ENCODE data around the gene ARPC1A. TPM values are rescaled to one million over a fixed set of nuclear protein-coding genes. Genes with fewer than 3 reads are reported as not detected.
"Not testable (repeated sequence)": the region's sequence is repeated elsewhere in the genome, so short reads cannot be mapped to it uniquely, and the experiment has no call there.

ARPC1A gene
- total RNA-seq, 1 experiment from 2014 or later, result 179 TPM

DNA sequence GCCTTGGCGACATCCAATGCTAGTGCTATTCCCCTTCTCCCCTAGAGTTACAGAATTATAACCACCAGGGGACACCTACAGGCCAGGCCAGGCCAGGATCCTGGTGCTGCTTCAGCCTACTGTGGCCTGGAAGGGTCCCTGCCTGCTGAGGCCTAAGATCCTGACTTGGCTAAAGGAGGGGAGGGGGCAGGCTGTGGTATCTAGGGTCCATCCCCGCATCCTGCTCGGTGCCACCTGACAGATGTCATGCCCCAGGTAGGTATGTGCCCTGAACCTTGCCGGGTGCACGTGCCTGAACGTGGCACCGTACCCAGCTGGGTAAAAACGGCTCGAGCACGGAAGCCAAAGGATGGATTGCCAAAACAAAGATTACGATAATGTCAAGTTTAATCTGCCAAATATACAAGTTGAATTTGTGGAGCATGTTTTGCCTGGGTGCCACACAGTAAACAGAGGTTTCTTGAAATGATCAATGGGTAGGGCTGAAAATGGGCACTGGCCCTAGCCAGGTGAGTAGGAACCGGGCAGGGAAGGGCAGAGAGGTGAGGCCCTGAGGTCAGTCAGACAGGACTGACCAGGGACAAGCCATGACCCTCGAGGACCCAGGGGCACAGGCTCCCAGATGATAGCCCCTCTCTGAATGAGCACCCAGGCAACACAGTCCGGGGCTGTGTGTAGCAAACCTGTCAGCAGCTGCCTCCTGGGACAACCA is 70.1 kb downstream of the ARPC1A start:
- in situ Hi-C loops (cut with HindIII; ENCODE audit: low pct_unique_long_range_greater_than_20kb, low sequenced_read_pairs), result no loop called here
- no peak for DNase-seq (ENCODE audit: low read depth)

DNA sequence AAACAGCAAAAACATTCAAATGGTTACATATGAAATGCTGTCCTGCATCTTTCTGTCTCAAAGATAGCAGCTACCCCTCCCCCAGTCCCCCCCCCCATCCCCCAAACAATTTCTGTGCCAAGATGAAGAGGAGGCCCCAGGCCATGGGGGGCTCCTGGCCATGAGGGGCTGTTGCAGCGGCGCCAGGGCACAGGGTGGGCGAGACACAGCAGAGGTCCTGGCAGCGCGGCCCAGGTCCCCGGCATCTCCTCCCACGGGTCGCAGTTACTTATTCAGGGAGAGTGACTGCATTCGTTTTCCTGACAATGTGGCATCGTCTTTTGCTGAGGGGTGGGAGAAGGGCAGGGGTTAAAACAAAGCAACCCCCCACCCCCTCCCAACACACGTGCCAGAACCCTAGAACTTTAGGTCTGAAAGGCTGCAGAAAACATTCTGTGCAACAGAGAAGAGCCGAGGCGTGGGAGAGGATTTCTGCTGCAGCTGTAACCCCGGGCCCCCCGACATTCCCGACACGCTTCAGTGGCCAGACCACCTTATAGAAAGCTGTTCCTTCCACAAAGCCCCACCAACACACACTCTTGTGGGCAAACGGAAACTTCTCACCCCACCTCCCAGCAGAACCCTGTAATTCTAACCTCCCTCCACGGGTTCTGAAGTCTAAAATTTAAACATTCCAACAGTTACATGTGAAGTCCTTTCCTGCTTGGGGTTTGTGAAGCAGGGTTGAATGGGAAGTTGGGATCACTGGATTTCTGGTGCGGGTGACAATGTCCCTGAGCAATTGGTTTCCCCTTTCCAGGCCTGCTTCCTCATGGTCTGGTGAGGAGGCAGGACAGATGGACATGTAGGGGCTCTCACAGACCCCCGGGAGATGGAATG is 71.0 kb downstream of the ARPC1A start:
- in situ Hi-C loops (cut with HindIII; ENCODE audit: low pct_unique_long_range_greater_than_20kb, low sequenced_read_pairs), result no loop called here
- DNase-seq (ENCODE audit: low read depth), result no peak

DNA sequence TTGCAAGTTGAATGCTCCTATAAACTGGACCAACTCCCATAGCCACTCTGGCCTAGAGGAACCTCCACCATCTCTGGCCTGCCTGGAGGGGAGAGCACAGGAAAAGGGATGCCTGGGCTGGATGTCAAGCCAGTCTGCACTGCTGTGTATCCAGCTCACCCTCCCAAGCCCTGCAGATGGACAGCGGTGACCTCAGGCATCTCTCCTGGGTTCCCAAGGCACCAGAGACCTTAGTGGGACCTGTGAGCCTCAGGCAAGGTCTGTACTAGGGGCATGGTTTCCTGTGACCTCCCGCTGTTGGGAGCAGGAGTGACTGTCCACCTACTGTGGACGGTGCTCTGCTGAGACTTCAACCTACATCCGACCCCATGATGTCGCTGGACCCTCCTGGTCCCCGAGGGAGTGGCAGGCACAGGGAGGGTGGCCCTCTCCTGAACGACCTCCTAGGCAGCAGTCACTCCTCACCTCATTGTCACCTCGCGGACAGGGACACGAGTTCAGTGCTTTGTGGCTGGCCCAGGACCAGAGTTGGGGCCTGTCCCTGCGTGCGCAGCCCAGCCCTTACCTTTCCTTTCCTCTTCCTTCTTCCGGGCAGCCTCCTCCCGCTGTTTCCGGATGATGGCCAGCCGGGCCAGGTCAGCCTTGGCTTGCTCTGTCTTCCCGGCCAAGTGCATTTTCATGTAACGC is 71.7 kb downstream of the ARPC1A start:
- in situ Hi-C loops (cut with HindIII; ENCODE audit: low pct_unique_long_range_greater_than_20kb, low sequenced_read_pairs), result no loop called here
- DNase-seq (ENCODE audit: low read depth), result no peak

DNA sequence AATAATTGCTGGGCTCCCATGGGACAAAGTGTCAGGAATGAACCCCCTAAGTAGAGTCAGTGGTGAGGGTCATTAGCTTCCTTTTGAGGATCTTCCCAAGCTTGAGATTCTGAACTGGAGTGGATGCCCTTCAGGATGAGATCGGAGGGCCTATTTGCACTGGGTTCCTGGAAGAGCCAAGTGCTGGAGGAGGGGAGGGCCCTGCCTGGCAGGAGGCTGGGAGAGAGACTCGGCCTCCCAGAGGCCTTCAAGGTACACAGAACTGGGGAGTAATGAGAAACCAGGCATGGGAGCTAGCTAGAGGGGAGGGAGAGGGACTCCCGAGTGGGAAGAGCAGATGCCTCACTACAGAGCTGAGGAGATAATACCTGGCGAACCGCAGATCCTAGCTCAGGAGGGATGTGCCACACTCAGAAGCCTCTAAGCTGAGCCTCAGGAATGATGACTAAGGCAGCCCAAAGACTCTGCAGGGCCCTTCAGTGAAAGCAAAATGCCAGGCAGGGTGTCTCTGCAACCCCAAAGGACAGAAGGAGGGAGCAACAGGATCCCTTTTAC is 73.3 kb downstream of the ARPC1A start:
- no peak for DNase-seq (ENCODE audit: low read depth)
- in situ Hi-C loops (cut with HindIII; ENCODE audit: low pct_unique_long_range_greater_than_20kb, low sequenced_read_pairs), result no loop called here

DNA sequence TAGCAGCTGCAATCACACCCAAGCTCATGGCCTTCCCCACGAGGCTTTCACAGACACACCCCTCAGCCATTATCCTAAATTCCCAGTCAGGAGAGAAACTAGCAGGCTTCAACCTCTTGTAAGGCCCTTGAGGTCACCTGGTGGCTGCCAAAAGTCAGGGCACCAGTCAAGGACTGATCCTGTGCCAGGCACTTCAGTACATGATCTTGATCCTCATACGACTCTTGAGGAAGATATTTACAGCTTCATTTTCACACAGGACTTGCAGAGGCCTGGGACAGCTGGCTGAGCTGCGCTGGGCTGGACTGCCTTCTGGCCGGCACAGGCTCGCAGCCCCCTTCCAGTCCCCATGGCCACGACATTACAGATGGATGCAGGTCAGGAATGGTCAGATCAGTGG is 73.9 kb downstream of the ARPC1A start:
- in situ Hi-C loops (cut with HindIII; ENCODE audit: low pct_unique_long_range_greater_than_20kb, low sequenced_read_pairs), result no loop called here
- no peak for DNase-seq (ENCODE audit: low read depth)

DNA sequence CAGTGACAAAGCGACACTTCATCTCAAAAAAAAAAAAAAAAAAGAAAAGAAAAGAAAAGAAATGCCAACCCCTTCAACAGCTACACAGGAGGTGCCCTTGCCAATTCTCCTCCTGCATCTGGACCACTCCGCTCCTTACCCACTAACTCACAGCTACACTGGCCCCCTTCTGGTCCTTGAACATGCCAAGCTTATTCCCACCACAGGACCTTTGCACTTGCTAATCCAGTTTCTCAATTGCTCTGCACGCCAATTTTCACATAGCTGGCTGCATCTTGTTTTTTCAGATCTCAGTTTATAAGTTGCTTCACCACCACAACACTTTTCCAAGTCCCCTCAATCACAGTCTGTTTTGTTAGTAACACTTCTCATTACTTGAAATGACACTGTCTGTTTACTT is 77.2 kb downstream of the ARPC1A start:
- in situ Hi-C loops (cut with HindIII; ENCODE audit: low pct_unique_long_range_greater_than_20kb, low sequenced_read_pairs), result no loop called here
- no peak for DNase-seq (ENCODE audit: low read depth)

DNA sequence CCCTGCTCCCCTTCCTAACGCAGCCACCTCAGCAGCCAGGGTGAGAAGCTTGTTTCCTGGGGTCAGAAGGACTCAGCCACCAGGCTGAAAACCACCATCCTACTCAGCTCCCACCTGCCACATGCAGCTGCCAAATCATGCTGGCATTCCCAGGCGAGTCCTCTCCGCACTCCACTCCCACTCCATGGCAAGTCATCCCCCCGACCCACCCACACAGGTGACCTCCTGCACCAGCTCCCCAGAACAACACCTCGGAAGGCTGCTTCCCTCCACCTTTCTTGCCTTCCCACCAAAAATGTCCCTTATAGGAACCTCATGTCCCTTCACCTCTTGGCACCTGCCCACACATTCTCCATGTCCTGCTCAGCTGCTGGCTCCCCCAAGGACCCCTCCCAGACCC is 78.1 kb downstream of the ARPC1A start:
- DNase-seq (ENCODE audit: low read depth), result no peak
- in situ Hi-C loops (cut with HindIII; ENCODE audit: low pct_unique_long_range_greater_than_20kb, low sequenced_read_pairs), result no loop called here

DNA sequence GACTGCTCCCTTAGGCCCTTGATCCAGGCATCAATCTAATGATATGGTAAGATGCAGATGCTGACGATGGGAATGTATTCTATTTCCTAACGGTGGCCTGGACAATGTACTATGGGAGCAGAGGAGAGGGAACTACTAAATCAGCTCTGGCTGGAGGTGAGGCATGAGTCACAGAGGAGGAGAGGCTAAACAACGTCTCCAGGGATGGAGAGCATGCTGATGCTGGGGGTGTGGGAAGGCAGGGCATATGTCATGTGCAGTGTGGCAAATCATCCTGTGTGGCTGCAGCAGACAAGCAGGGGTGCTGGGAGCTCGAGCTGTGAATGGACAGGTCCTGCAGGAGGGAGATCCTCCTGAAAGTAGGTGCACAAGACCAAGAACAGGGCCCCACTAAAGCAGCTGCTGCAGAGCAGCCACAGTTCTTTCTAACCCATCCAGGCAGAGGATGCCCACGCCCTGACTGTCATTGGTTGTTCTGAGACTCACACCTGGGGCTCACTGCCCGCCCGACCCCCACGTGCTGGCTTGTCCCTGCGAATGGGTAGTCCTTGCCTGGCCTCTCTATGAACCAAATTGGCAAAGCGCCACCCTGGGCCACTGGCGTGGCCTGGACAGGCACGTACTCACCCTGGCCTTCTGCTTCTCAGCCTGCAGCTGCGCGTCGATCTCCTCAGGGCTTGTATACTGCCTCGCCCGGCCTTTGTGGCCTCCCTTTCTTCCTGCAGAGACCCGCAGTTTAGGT is 78.7 kb downstream of the ARPC1A start:
- DNase-seq (ENCODE audit: low read depth), result no peak
- in situ Hi-C loops (cut with HindIII; ENCODE audit: low pct_unique_long_range_greater_than_20kb, low sequenced_read_pairs), result no loop called here

DNA sequence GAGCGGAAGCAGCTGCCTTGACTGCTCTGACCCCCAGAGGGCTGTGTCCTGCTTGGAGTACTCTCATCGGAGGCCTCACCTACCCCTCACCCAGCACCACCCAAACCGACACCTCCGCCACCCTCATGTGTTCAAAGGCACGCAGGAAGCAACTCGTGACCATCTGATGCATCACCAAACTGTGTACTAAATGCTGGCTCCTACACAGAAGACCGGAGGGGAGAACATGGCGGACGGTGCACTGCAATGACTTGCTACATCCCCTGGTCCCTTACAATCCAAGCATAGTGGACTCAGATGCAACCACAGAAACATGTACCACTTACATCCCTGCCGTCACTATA is 79.3 kb downstream of the ARPC1A start:
- in situ Hi-C loops (cut with HindIII; ENCODE audit: low pct_unique_long_range_greater_than_20kb, low sequenced_read_pairs), result no loop called here
- DNase-seq (ENCODE audit: low read depth), result no peak

DNA sequence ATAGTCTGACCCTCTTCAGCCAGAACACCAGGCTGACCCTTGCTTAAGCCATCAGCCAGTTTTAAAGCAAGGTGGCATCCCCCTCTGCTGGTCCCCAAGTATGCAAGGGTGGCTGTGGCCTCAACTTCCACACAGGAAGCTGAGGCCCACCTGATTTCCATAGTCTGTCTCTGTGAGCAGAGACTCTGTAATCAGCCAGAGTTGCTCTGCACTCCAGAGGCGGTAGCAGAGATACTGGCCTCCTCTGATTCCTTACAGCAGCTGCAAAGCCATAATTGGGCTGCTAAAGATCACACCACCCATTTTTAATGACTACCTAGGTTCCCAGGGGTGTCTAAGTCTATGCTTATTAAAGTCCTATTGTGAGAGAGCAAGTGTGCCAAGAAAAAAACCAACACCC is 80.9 kb downstream of the ARPC1A start:
- in situ Hi-C loops (cut with HindIII; ENCODE audit: low pct_unique_long_range_greater_than_20kb, low sequenced_read_pairs), result no loop called here
- DNase-seq (ENCODE audit: low read depth), result no peak

DNA sequence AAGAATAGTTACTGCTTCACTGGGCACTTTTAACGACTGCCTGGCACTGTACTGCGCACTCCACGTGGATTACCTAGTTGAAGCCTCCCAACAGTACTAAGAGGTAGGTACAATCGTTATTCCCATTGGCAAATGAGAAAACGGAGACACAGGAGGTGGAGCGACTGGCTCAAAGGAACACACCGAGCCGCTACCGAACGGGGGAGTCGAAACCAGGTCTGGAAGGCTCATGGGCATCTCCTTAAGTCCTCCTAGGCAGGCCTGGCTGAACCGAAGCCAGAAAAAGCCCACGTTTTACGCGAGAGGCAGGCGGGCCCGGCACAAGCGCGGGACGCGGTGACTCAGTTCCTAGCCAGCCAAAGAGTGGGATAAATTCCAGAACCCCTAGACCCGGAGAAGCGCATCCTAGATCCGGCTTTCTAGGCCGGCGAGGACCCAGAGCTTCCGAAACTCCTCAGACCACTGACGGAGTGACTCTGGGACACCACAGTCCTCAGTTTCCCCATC is 82.2 kb downstream of the ARPC1A start:
- peak; percentile 33 for DNase-seq (ENCODE audit: low read depth)
- in situ Hi-C loops (cut with HindIII; ENCODE audit: low pct_unique_long_range_greater_than_20kb, low sequenced_read_pairs), result no loop called here

DNA sequence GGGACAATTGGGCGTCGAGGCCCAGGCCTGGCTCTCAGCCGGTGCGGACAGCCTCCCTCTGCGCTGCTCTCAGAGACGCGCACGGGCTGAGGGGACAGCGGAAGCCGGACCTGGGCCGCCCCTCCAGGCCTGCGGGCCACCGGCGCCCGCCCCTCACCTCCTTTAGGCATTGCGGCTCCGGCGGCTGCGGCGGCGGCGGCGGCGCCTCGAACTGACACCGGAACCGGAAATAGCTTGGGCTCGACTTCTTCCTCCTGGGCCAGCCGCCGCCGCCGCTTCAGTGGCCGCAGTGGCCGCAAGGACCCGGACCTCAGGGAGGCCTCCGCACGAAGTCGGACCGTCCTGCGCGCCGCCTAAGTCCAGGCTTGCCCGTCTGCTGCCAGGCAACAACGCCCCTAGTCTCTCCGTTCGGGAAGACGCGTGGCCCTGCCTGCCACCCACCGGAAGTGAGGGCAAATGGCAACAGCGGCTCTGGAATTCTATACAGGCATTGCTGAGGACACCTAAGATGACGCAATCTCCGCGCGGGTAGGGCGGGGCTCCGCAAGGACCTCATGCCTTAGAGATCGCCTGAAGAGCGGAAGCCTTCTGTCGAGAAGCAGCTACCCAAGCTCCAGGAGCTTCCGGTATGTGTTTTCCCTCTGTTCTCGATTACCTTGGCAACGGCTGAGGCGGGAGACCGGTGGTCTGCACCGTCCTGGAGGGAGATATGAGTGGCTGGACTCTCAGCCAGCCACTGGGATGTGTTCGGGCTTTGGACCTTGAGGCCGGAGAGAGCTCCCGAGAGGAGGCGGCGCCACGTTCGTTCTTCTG is 82.9 kb downstream of the ARPC1A start, which contains the start of the genes BUD31 and PDAP1:
BUD31 (plus strand) TSS at position 591 of the 813 bp plus-strand sequence. CDS start 2,124 bp downstream, outside the sequence.
PDAP1 (minus strand) TSS at position 219 of the 813 bp plus-strand sequence; CDS start at position 170, 49 bp downstream.
- in situ Hi-C loops (cut with HindIII; ENCODE audit: low pct_unique_long_range_greater_than_20kb, low sequenced_read_pairs), result no loop called here
- peak; percentile 95 for DNase-seq (ENCODE audit: low read depth)

DNA sequence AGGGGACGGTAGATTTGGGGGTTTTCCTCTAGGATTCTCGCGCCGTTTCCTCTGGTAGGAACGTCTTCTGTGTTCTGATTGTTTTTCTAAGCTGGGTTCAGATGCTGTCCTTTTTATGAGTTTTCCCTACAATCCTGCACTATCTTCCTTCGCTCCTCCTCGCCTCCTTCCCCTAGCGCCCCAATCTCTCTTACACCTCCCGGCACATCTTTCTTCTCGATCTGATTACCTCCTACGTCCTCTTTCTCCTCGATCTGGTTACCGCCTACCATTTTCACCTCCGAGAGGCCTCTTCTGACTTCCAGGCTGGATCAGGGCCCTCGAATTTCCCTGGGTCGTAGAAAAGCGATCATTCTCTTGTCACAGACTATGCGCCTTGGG is 83.5 kb downstream of the ARPC1A start:
- in situ Hi-C loops (cut with HindIII; ENCODE audit: low pct_unique_long_range_greater_than_20kb, low sequenced_read_pairs), result no loop called here
- DNase-seq (ENCODE audit: low read depth), result no peak

DNA sequence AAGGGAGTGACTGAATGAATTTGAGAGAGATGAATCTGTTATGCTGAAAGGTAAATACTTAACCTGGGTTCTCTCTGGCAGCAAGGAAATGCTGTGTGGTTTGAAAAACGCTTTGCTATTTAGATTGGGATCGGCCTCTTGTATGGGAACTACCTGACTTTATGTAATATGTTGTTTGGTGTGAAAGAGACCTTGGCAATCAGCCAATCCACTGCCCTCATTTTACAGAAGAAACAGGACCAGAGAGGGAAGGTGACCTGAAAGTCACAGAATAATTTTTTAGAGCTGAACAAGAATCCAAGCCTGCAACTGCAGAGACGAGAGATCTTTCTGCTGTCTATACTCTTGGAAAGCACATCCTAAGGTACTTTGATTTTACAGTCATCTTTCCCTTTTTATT is 84.1 kb downstream of the ARPC1A start:
- no peak for DNase-seq (ENCODE audit: low read depth)
- in situ Hi-C loops (cut with HindIII; ENCODE audit: low pct_unique_long_range_greater_than_20kb, low sequenced_read_pairs), result no loop called here

DNA sequence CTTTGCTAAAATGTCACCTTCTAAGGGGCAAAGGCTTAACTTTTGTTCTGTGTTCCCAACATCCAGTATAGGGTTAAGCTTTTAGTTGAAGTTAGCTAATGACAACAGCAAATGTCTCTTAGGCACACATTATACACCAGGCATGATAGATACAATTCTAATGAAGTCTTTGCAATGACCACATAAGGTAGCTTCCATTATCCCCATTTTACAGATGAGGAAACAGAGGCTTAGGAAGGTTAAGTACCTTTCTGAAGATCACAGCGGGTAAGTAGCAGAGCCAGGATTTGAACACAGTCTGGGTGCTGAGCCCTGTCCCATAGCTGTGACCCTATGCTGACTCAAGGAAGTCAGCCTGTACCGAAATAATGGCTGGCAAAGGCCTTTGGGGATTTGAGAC is 84.9 kb downstream of the ARPC1A start:
- DNase-seq (ENCODE audit: low read depth), result no peak
- in situ Hi-C loops (cut with HindIII; ENCODE audit: low pct_unique_long_range_greater_than_20kb, low sequenced_read_pairs), result no loop called here

DNA sequence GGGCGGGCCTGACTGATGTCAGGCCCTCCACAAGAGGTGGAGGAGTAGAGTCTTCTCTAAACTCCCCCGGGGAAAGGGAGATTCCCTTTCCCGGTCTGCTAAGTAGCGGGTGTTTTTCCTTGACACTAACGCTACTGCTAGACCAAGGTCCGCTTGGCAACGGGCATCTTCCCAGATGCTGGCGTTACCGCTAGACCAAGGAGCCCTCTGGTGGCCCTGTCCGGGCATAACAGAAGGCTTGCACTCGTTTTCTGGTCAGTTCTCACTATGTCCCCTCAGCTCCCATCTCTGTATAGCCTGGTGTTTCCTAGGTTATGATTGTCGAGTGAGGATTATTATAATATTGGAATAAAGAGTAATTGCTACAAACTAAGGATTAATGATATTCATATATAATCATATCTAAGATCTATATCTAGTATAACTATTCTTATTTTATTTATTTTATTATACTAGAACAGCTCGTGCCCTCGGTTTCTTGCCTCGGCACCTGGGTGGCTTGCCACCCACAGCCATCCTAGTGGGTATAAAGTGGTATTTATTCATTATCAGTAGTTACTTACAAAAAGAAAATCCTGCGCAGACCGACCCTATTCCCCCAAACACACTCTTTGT is 89.9 kb downstream of the ARPC1A start:
- DNase-seq (ENCODE audit: low read depth), result peak; percentile 41
- in situ Hi-C loops (cut with HindIII; ENCODE audit: low pct_unique_long_range_greater_than_20kb, low sequenced_read_pairs), result not testable (repeated sequence)

All from Caki2 (cell line).